Activated CD4-positive, alpha-beta memory T cell treated with anti-CD3 and anti-CD28 coated beads for 36 hours (primary cell): ENCODE measurements around the gene LDB3. TPM values are rescaled to one million over a fixed set of nuclear protein-coding genes. Genes with fewer than 3 reads are reported as not detected.

ENCODE experiments used
- CTCF ChIA-PET: fragments of 350-600 bp; sonication (Branson Sonifier 250); formaldehyde crosslinking; loops from one replicate; lab custom pipeline; 2021; ENCODE audit warnings: antibody characterized with exemption, inconsistent platforms; lab: Charles Lee
- POLR2A ChIA-PET: fragments of 350-600 bp; sonication (Branson Sonifier 250); formaldehyde crosslinking; loops from one replicate; lab custom pipeline; 2021; ENCODE audit warnings: antibody characterized with exemption; lab: Charles Lee
- DNase-seq: peaks from one replicate; pipeline ENCODE4 v3.0.0-alpha.2; 2020
- H3K27ac Mint-ChIP-seq: one replicate; pipeline ENCODE4 v1.8.0; 2021; ENCODE audit warnings: mixed read lengths
- H3K27me3 Mint-ChIP-seq: one replicate; pipeline ENCODE4 v1.8.0; 2021; ENCODE audit warnings: mixed read lengths
- H3K36me3 Mint-ChIP-seq: one replicate; pipeline ENCODE4 v1.8.0; 2021; ENCODE audit warnings: mixed read lengths
- H3K4me1 Mint-ChIP-seq: one replicate; pipeline ENCODE4 v1.8.0; 2021; ENCODE audit warnings: low read depth, mixed read lengths
- H3K4me3 Mint-ChIP-seq: one replicate; pipeline ENCODE4 v1.8.0; 2021; ENCODE audit warnings: mild to moderate bottlenecking, mixed read lengths
- H3K9me3 Mint-ChIP-seq: one replicate; pipeline ENCODE4 v1.8.0; 2021; ENCODE audit warnings: mixed read lengths
- intact Hi-C: fragments of 100-400 bp; cut with micrococcal nuclease; formaldehyde crosslinking; loops from one replicate; pipeline ENCODE4 v1.15.1; 2023
- total RNA-seq, 2 experiments: library from RNA; stranded (reverse); gene quantifications; one replicate each; pipeline ENCODE4 v1.2.3, GENCODE V29; 2021

Gene LDB3
- total RNA-seq, 2 experiments from 2014 or later, result 0.12 to 0.43 TPM

DNA sequence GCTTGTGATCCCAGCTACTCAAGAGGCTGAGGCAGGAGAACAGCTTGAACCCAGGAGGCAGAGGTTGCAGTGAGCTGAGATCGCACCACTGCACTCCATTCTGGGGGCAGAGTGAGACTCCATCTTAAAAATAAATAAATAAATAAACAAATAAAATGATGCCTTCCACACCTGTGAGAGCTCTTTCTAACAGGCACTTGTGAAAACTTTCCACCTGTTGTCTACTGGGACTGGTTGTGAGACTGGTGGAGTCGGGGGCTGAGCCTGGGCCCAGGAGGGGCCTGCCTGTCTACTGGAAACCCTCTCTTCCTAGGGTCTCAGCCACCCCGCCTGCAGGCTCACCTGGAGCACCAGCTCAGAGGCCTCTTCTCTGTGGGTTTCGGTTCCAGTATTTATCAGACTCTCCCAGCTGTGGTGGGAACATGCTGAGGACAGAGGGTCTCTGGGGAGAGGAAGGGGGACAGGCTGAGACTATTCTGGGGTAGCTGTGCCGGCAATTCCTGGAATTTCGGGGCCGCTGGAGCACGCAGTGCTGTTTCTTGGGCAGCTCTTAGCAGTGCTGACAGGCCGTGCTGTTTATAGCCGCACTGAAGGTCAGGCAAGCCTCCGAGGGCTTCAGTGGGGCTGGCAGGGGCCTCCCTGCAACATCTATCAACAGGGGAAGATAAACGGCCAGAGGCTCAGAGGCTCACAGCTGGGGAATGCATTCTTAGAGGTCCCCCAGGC, 3.8 kb downstream of the LDB3 start:
- CTCF ChIA-PET, result no interaction called here
- POLR2A ChIA-PET, result no interaction called here
- no peaks in the 10 kb centered on the region for H3K36me3 Mint-ChIP-seq
- H3K27me3 Mint-ChIP-seq, result no peaks in the 10 kb centered on the region
- intact Hi-C loops, result no loop called here
- no peaks in the 10 kb centered on the region for H3K9me3 Mint-ChIP-seq
- no peak overlapping the region for H3K27ac Mint-ChIP-seq
- no peaks in the 10 kb centered on the region for H3K4me1 Mint-ChIP-seq
- H3K4me3 Mint-ChIP-seq, result no peak overlapping the region
- no peak for DNase-seq

DNA sequence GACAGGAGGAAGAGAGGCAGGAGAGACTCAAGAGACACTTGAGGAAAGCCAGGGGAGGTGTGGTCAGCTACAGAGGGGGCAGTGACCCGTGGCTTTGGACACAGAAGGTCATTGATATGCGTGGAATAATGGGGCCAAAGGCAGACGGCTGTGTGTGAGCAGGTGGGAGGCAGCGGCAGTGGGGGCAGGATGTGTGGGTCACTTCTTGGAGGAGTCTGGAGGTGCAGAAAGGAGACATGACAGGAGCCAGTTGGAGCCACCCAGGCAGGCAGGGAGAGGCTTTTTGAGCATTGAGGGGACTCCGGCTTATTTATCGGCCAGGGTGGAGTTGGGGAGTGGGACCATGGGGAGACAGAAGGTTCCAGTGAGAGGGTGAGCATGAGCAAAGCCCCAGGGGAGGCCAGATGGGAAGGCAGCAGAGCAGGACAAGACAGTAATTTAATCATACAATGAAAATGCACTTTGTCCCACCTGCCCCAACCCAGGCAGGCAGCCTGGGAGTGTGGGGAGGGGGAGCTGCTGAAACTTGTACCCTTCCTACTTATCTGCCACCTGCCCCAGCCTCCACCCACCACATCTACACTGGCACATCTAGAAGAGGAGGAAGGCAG, 5.0 kb downstream of the LDB3 start:
- no peaks in the 10 kb centered on the region for H3K36me3 Mint-ChIP-seq
- ChIA-PET CTCF (no interaction called here), POLR2A (no interaction called here)
- intact Hi-C loops, result no loop called here
- no peaks in the 10 kb centered on the region for H3K4me1 Mint-ChIP-seq
- no peak for DNase-seq
- H3K4me3 Mint-ChIP-seq, result no peak overlapping the region
- no peaks in the 10 kb centered on the region for H3K27me3 Mint-ChIP-seq
- no peak overlapping the region for H3K27ac Mint-ChIP-seq
- no peaks in the 10 kb centered on the region for H3K9me3 Mint-ChIP-seq

DNA sequence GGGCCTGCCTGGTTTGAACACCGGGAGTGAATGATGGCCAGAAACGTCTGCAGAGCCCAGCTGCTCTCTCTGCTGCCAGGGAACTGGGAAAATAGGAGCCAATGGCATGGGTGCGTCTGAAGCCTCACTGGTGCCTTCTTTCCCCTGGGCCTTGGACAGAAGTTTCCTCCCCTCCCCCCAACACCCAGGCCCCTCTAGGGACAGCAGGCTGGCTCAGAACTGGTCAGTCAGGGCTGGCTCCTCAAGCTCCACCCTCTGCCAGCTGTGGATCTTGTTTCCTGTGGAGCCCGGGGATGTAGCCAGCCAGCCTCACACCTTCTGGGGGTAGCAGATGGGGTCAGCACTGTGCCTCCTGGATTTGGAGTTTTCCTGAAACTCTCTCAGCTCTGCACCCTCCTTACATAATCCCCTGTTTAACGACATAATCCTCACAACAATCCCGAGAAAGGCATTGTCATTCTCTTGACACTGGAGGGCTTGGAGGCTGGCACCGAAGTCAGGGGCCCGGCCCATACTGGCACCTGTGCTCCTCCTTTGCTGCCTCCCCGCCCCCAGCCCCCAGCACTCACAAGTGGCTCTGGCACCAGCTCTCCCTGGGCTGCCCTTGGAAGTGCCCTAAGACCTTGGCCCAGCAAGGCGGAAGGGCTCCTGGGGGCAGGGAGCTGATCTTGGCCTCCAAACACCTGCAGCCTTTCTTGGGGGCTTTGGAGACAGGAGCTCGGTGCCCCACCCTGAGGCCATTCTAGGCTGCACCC, 5.7 kb downstream of the LDB3 start:
- no peaks in the 10 kb centered on the region for H3K36me3 Mint-ChIP-seq
- no peaks in the 10 kb centered on the region for H3K4me1 Mint-ChIP-seq
- H3K27ac Mint-ChIP-seq, result no peak overlapping the region
- intact Hi-C loops, result no loop called here
- no peak for DNase-seq
- ChIA-PET CTCF (no interaction called here), POLR2A (no interaction called here)
- no peaks in the 10 kb centered on the region for H3K9me3 Mint-ChIP-seq
- no peak overlapping the region for H3K4me3 Mint-ChIP-seq
- H3K27me3 Mint-ChIP-seq, result no peaks in the 10 kb centered on the region

DNA sequence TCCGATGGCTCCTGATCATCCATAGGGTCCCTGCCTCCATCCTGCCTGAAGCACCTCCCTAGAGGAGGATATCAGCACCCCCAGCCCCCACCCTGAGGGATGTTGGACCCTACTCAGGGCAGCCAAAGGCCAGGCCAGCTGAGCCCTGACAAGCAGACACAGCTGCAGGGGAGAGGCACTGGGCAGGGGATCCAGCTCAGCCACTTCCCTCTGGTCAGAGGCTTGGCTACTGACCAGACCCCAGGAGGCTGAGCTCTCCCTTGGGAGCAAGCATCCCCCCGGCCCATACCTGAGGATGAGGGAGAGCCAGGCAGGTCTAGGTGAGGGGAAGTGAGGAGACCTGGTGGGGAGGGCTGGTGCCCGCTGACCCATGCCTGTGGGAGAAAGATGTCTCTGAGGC, 6.6 kb downstream of the LDB3 start:
- CTCF ChIA-PET, result interaction anchor here (1.4 kb wide), 1 partner anchor 14 kb away, joined by 3 read pairs; no protein-coding TSS in a partner anchor
- no peak for DNase-seq
- no peak overlapping the region for H3K27ac Mint-ChIP-seq
- intact Hi-C loops, result no loop called here
- H3K27me3 Mint-ChIP-seq, result no peaks in the 10 kb centered on the region
- no peaks in the 10 kb centered on the region for H3K36me3 Mint-ChIP-seq
- no peak overlapping the region for H3K4me3 Mint-ChIP-seq
- no peaks in the 10 kb centered on the region for H3K4me1 Mint-ChIP-seq
- no peaks in the 10 kb centered on the region for H3K9me3 Mint-ChIP-seq
- POLR2A ChIA-PET, result no interaction called here

DNA sequence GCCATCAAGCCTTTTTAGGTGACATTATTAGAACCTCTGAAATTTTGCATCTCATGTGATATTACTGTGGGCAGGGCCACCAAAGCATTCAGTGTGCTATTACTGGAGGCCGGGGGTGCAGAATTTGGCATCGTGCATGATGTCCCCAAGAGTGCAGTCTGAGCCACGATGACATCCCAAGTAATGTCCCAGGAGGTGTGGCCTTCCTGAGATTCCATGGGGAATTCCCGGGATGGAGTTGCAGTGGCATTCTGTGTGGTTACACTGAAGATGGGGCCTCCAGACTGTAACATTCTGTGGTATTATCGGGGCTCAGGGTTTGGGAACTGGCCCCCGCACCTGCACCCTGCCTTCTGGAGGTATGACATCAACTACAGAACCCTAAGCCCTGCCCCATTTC, 9.1 kb downstream of the LDB3 start:
- H3K27me3 Mint-ChIP-seq, result no peaks in the 10 kb centered on the region
- no peak overlapping the region for H3K27ac Mint-ChIP-seq
- no peaks in the 10 kb centered on the region for H3K9me3 Mint-ChIP-seq
- no peak overlapping the region for H3K4me3 Mint-ChIP-seq
- ChIA-PET POLR2A (no interaction called here), CTCF (no interaction called here)
- no peak for DNase-seq
- H3K36me3 Mint-ChIP-seq, result no peaks in the 10 kb centered on the region
- no peaks in the 10 kb centered on the region for H3K4me1 Mint-ChIP-seq
- intact Hi-C loops, result no loop called here

DNA sequence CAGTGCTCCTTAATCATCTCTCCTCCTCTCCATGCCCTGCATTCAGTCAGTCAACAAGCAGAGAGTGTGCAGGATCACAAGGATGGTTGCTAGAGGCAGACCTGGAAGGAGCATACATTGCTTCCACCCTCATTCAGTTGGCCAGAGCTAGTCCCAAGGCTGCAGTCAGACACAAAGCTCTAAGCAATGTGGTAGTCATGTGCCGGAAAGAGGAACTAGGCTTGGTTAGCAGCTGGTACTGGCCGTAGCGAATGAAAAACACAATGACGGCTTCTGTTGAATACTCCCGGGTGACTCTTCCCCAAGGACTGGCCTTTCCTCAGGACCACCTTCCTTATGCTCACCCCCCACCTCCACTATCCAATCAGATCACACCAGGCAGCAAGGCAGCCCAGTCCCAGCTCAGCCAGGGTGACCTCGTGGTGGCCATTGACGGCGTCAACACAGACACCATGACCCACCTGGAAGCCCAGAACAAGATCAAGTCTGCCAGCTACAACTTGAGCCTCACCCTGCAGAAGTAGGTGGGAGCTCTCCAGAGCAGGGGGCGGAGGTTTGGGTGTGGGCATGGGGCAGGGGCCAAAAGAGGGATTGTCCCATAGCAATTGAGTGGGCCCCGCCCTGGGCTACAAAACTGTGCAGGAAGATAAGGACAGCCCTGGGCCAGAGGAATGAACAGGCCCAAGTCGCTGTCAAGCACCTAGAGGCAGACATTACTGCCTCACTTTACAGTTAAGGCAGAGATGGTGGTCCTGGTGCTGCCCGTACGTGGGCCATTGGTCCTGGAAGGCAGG, 10.9 kb downstream of the LDB3 start:
- no peak for DNase-seq
- Mint-ChIP-seq H3K4me1 (no peaks in the 10 kb centered on the region), H3K36me3 (no peaks in the 10 kb centered on the region), H3K9me3 (no peaks in the 10 kb centered on the region), H3K27ac (no peak overlapping the region), H3K4me3 (no peak overlapping the region), H3K27me3 (no peaks in the 10 kb centered on the region)
- POLR2A ChIA-PET, result no interaction called here
- intact Hi-C loops, result no loop called here
- CTCF ChIA-PET, result no interaction called here

DNA sequence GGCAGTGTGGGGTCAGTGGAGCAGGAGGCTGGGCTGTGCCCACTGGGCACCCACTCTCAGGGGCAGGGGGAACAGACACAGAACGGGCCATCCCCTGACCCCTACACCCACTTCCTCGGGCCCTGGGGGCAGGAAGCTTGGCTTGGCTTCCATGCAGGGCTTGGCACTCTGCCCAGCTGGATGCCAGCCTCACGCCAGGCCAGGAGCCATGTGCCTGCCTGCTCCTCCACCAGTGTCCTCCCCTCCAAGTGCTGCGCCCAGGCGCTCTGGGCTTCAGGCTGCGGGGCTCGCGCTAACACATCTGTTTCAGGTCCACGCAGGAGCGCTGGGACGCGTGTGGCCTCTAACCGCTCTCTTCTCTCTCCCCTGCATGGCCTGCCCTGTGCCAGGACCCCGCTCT, 12.7 kb downstream of the LDB3 start:
- intact Hi-C loops, result loop anchor here (10.0 kb wide), 1 partner anchor 284 kb away; the partner anchor contains the start of gene ADIRF
- DNase-seq, result no peak
- Mint-ChIP-seq H3K9me3 (no peaks in the 10 kb centered on the region), H3K27me3 (peaks cover 2% of the 10 kb centered on the region), H3K4me1 (no peaks in the 10 kb centered on the region), H3K4me3 (no peak overlapping the region), H3K27ac (no peak overlapping the region), H3K36me3 (no peaks in the 10 kb centered on the region)
- POLR2A ChIA-PET, result no interaction called here
- CTCF ChIA-PET, result interaction anchor here (1.7 kb wide), 1 partner anchor 13 kb away, joined by 5 read pairs; no protein-coding TSS in a partner anchor

DNA sequence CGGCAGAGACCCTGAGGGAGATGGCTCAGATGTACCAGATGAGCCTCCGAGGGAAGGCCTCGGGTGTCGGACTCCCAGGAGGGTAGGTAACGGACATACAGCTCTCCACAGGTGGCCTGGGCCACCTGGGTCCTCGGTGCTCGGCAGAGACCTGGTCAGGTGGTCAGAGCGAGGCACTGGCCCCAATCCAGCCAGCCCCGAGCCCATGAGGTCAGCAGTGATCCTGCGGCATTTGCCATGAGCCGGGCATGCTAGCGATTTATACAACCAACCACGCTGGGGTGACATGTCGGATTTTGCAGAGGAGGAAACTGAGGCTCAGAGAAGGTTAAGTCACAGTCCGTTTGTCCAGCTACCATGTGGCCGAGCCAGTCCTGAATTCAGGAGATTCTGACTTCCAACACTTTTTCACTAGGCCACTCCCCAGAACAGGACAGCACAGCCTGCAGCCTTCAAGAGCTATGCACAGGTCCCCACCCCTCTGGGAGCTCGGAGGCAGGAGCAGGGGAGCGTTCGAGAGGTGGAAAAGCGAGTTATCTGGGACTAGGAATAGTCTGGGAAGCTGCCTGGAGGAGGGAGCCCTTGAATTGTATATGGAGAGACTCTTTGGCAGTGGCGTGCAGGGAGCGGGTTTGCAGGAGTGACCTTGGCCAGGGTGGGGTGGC, 13.5 kb downstream of the LDB3 start:
- ChIA-PET CTCF (no interaction called here), POLR2A (no interaction called here)

DNA sequence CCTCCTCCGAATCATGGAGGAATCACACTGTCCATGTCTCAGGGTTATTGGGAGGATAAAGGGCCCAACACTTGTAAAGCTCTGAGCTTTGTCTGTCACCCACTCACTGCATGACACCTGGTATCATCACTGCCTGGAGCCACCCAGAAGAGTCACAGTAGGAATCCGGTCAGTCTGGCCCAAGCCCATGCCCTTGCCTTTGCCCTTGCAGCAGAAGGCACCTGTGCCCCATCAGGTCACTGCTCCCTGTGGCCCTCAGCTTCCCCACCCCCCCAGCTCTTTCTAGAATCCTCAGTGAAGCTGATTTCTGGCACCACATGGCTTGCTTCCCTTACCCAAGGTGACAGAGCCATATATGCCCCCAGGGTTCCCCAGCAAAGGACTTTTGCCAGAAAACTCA, 14.4 kb downstream of the LDB3 start:
- no peak for DNase-seq
- CTCF ChIA-PET, result interaction anchor here (1.0 kb wide), 1 partner anchor 218 kb away, joined by 4 read pairs; no protein-coding TSS in a partner anchor
- no peaks in the 10 kb centered on the region for H3K4me1 Mint-ChIP-seq
- H3K27ac Mint-ChIP-seq, result no peak overlapping the region
- H3K4me3 Mint-ChIP-seq, result no peak overlapping the region
- peaks cover 2% of the 10 kb centered on the region for H3K27me3 Mint-ChIP-seq
- no peaks in the 10 kb centered on the region for H3K36me3 Mint-ChIP-seq
- POLR2A ChIA-PET, result no interaction called here
- intact Hi-C loops, result loop anchor here (10.0 kb wide), 1 partner anchor 282 kb away; the partner anchor contains the start of gene ADIRF
- no peaks in the 10 kb centered on the region for H3K9me3 Mint-ChIP-seq

More for the DNA sequence above, 13.5 kb downstream of the LDB3 start:
- H3K4me1 Mint-ChIP-seq, result no peaks in the 10 kb centered on the region
- no peak overlapping the region for H3K27ac Mint-ChIP-seq
- H3K9me3 Mint-ChIP-seq, result no peaks in the 10 kb centered on the region
- no peaks in the 10 kb centered on the region for H3K36me3 Mint-ChIP-seq
- DNase-seq, result no peak
- H3K4me3 Mint-ChIP-seq, result no peak overlapping the region
- peaks cover 2% of the 10 kb centered on the region for H3K27me3 Mint-ChIP-seq
- intact Hi-C loops, result loop anchor here (10.0 kb wide), 1 partner anchor 283 kb away; the partner anchor contains the start of gene ADIRF

DNA sequence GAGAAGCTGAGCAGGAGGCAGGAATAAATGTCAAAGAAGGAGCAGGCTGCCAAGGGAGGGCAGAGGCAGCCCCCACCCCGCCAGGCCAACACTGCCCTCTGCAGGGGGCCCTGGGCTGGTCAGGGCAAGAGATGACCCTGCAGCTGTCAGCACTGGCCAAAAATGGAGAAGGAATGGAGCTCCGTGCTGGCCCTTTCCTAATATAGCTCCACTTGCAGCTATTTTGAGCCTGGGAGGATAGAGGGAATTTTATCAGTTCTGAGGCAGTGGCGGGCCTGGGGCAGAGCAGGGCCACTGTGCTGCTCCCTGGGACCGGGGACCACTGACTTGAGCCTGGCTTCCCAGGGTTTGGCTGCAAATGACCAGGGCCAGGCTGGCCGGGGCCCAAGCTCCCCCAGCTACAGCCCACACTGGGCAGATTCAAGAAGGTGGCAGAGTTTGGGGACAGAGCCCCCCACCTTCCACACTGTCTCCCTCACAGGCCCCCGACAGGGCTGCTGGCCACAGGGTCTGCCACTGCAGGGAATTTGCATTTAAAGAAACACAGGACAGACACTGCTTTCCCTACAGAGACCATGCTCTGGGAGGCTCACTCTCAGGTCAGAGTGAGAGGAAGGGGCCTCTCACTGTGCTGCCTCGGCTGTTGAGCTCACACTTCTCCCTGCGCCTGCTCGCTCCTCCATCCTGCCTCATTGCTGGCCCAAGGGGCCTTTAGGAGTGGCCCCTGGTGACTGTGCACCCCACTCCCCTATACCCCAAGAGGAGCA, 16.2 kb downstream of the LDB3 start:
- intact Hi-C loops, result loop anchor here (10.0 kb wide), 1 partner anchor 280 kb away; the partner anchor contains the start of gene ADIRF
- Mint-ChIP-seq H3K4me1 (no peaks in the 10 kb centered on the region), H3K4me3 (no peak overlapping the region), H3K9me3 (no peaks in the 10 kb centered on the region), H3K36me3 (no peaks in the 10 kb centered on the region), H3K27me3 (peaks cover 2% of the 10 kb centered on the region), H3K27ac (no peak overlapping the region)
- CTCF ChIA-PET, result interaction anchor here (1.0 kb wide), 2 partner anchors 9 to 205 kb away, joined by 3 read pairs; no protein-coding TSS in a partner anchor
- peak; percentile 11 for DNase-seq
- POLR2A ChIA-PET, result no interaction called here

DNA sequence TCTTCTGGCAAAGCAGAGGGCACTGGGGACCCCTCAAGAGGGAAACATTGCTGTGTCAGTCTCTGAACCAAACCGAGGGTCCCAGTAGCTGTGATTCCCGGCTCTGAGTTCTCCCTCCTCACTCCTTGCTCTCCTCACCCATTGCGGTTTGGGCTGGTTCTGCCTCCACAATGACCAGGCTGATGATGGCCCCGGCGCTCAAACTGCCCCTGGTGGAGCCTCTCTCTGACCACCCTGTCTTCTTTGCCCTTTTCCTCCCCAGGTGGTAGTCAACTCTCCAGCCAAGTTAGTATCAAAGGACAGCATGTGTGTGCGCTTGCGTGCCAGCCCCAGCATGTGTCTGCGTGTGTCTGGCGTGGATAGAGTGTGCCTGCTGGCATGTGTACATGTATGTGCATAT, 17.1 kb downstream of the LDB3 start:
- no peak overlapping the region for H3K4me3 Mint-ChIP-seq
- H3K27me3 Mint-ChIP-seq, result peaks cover 2% of the 10 kb centered on the region
- no peak overlapping the region for H3K27ac Mint-ChIP-seq
- no peaks in the 10 kb centered on the region for H3K4me1 Mint-ChIP-seq
- intact Hi-C loops, result loop anchor here (10.0 kb wide), 1 partner anchor 279 kb away; the partner anchor contains the start of gene ADIRF
- CTCF ChIA-PET, result interaction anchor here (1.0 kb wide), 1 partner anchor 204 kb away, joined by 3 read pairs; no protein-coding TSS in a partner anchor
- no peak for DNase-seq
- H3K9me3 Mint-ChIP-seq, result no peaks in the 10 kb centered on the region
- no peaks in the 10 kb centered on the region for H3K36me3 Mint-ChIP-seq
- POLR2A ChIA-PET, result no interaction called here
